GM10266 (cell line): ENCODE data around the gene SSTR1.

ENCODE experiments used
- DNase-seq: peaks from one replicate; pipeline ENCODE4 v3.0.0; 2012; ENCODE audit errors: extremely low spot score
- TF ChIP-seq, protein P1 (sequence below): IDR thresholded peaks from 2 replicates; pipeline ENCODE4 v1.5.1; 2012; ENCODE audit warnings: mild to moderate bottlenecking, low read depth; ENCODE audit not compliant: control insufficient read depth, insufficient read depth; ENCODE audit errors: missing control alignments

SSTR1 gene

DNA sequence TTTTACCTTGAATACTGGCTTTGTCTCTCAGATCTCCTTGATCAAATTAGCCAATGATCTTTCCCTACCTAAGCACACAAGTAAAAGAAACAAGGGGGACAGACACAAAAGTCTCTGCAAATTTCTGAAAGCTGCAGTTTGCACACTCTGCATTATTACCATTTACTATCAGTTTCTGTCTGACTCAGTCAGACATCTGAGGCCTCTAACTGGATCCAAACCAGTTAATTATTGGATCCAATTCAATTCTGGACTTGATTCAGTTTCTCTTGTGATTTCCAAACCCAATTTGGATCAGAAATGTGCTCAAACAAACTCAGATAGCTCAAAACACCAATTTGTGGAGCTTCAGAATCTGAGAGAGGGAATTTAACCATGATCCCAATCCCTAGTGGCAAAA is 16.6 kb downstream of the SSTR1 start:
- TF ChIP-seq, protein P1, sequence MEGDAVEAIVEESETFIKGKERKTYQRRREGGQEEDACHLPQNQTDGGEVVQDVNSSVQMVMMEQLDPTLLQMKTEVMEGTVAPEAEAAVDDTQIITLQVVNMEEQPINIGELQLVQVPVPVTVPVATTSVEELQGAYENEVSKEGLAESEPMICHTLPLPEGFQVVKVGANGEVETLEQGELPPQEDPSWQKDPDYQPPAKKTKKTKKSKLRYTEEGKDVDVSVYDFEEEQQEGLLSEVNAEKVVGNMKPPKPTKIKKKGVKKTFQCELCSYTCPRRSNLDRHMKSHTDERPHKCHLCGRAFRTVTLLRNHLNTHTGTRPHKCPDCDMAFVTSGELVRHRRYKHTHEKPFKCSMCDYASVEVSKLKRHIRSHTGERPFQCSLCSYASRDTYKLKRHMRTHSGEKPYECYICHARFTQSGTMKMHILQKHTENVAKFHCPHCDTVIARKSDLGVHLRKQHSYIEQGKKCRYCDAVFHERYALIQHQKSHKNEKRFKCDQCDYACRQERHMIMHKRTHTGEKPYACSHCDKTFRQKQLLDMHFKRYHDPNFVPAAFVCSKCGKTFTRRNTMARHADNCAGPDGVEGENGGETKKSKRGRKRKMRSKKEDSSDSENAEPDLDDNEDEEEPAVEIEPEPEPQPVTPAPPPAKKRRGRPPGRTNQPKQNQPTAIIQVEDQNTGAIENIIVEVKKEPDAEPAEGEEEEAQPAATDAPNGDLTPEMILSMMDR, result no peak
- no peak for DNase-seq

DNA sequence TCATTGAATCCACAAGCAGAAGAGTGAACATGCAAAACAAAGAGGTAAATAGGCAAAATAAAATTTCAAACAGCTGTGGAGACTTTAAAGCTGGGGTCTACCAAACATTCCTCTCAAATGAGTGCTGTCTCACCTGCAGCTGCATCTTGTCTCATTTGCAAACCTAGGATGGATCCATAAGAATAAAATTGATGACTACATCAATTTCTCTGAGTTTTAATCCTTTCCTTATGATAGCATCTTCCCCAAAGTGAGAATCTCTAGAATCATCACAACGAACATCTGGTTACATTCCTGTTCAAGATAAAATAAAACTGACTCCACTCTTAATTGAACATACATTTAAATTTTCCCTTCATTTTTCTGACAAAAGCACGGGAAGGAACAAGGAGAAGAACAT is 18.2 kb downstream of the SSTR1 start:
- TF ChIP-seq, protein P1, result no peak
- DNase-seq, result no peak

DNA sequence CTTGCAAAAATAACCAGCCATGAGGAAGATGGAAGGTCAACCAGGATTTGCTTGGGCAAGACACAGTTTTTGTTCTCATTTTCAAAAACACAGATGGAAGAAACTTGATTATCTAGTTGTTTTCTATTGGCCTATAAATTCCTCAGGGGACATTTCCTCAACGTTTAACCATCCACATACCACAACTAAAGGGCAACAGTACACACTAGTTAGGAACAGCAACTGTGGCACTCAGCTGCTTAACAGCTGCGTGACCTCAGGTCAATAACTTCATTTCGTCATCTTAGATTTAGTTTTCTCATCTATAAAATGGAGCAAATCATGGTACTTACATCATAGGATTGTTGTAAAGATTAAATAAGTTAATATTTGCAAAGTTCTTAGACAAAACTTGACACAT is 18.7 kb downstream of the SSTR1 start:
- TF ChIP-seq, protein P1, result no peak

DNA sequence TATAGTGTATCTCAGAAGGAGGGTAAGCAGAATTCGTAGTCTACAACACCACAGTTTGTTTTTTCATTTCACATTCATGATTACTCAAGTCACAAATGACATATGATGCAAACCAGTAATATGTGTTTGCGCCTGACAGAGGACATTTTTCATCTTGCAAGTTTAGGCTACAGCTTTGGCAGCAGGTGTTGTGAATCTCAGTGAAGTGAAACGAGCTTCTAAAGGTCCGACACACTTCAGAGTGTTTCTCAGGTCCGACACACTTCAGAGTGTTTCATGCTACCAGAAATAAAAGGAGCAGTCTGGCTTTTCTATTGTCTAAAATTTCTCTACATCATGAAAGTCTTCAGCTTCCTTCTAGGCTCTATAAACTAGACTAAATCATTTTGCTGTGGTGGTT is 25.5 kb downstream of the SSTR1 start:
- TF ChIP-seq, protein P1, result no peak
- DNase-seq, result no peak

More for the DNA sequence above, 18.7 kb downstream of the SSTR1 start:
- DNase-seq, result no peak

DNA sequence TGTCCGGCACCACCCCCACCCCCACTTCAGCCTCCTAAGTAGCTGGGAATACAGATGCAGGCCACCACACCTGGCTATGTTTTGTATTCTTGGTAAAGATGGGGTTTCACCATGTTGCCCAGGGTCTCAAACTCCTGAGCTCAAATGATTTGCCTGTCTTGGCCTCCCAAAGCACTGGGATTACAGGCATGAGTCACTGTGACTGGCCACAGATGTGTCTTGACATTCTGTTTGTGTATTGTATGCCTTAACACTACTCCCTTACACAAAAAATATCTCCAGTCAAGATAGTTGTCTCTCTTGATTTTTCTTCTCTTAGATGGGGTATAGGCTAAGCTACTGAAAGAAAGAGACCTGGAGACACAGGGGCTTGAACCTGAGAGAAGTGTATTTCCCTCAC is 30.6 kb downstream of the SSTR1 start:
- TF ChIP-seq, protein P1, result no peak

DNA sequence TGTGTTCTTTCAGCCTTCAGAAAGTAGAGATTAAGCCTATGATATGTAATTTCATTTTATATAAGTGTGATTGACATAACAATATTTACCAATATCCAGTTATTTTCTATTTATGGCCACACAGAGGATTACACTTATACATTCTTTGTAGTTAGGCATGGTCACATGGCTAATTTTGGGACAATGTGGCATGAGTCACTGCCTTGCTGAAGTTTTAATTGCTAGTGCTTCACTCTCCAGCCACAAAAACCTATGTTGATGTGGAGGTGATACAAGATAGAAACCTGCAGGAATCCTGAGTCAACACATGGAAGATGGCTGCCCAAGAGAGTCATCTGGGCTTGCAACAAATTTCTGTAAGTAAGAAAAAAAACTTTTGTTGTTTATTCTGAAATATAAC is 31.2 kb downstream of the SSTR1 start:
- no peak for DNase-seq
- TF ChIP-seq, protein P1, result no peak

More for the DNA sequence above, 30.6 kb downstream of the SSTR1 start:
- no peak for DNase-seq

DNA sequence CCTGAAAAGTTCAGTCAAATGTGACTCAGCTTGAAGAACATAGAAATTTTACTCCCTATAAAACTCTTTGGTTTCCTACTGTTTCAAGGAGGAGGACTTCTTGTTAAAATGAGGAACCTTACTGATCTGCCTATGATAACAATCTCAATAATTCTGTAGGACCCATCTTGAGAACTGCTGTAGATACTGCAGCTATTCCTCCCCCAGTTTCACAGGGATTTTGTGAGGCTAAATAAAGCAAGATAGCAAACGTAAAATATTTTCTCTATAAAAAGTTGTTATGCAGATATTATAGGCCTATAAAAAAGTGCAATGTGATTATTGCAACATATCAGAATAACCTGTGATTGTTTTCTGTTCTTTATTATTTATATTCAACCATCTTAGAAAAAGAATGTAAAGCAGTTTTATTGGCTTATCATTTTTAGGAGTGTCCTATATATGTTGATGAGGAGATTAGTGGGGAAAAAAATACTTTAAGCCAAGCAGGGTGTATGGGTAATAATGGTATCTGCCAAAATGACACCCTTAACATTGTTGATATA is 36.1 kb downstream of the SSTR1 start:
- TF ChIP-seq, protein P1, result no peak
- no peak for DNase-seq
